GM12872 (cell line): ENCODE data around the gene ZNF655.

Source experiments
- CTCF ChIP-seq: IDR thresholded peaks from 3 replicates; pipeline ENCODE4 v1.5.1; 2011; ENCODE audit warnings: low read depth, mild to moderate bottlenecking, low read length, moderate library complexity; ENCODE audit not compliant: insufficient read depth

ZNF655 gene

GRCh38 chr7:99558306-99559174, at the start of gene ZNF655:
ZNF655 (plus strand) TSS chr7:99558642; CDS start chr7:99560560, 1,918 bp downstream.
- no peak for TF ChIP-seq CTCF

- TF ChIP-seq CTCF: no peak
Observed at GRCh38 chr7:99514050-99514449, 44.4 kb upstream of the ZNF655 start.

- no peak for TF ChIP-seq CTCF
Observed at GRCh38 chr7:99521399-99521798, 37.0 kb upstream of the ZNF655 start.

GRCh38 chr7:99525713-99526440, 32.6 kb upstream of the ZNF655 start:
- 0 out of 3 replicates have a peak, but pooled peaks have one; percentile 7 for TF ChIP-seq CTCF

GRCh38 chr7:99531354-99531765, 27.1 kb upstream of the ZNF655 start:
- TF ChIP-seq CTCF: no peak

GRCh38 chr7:99535667-99536066, 22.8 kb upstream of the ZNF655 start:
- no peak for TF ChIP-seq CTCF

- TF ChIP-seq CTCF: no peak
Observed at GRCh38 chr7:99539213-99539811, 19.1 kb upstream of the ZNF655 start.
